ENCODE measurements around the gene PDGFA.

The PDGFA gene

DNA sequence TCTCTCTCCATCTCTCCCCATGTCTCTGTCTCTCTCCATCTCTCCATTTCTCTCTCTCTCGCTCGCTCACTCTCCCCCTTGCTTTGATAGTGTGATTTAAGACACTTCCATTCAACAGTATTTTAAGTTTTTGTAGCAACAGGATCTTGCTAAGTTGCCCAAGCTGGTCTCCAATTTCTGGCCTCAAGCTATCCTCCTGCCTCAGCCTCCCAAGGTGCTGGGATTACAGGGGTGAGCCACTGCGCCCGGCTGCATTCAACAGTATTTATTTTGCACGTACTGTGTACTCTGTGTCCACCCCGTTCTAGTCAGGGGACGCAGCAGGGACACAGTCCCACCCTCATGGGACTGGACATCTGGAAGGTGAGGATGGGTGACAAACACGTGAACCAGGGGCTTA lies 14.4 kb upstream of the PDGFA start:
- TF ChIP-seq, protein P1, sequence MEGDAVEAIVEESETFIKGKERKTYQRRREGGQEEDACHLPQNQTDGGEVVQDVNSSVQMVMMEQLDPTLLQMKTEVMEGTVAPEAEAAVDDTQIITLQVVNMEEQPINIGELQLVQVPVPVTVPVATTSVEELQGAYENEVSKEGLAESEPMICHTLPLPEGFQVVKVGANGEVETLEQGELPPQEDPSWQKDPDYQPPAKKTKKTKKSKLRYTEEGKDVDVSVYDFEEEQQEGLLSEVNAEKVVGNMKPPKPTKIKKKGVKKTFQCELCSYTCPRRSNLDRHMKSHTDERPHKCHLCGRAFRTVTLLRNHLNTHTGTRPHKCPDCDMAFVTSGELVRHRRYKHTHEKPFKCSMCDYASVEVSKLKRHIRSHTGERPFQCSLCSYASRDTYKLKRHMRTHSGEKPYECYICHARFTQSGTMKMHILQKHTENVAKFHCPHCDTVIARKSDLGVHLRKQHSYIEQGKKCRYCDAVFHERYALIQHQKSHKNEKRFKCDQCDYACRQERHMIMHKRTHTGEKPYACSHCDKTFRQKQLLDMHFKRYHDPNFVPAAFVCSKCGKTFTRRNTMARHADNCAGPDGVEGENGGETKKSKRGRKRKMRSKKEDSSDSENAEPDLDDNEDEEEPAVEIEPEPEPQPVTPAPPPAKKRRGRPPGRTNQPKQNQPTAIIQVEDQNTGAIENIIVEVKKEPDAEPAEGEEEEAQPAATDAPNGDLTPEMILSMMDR (IDR thresholded peaks at IDR 0.05; ENCODE audit: low read depth, low read length, missing control alignments), result no peak
- no peaks in the 10 kb centered on the region for H3K27me3 ChIP-seq (replicated peaks)
- no peak overlapping the region for H3K4me3 ChIP-seq (ENCODE audit: low read depth, low read length)
- H3K36me3 ChIP-seq (replicated peaks), result no peaks in the 10 kb centered on the region
- in situ Hi-C loops (cut with HindIII; ENCODE audit: low pct_ligation_motif_present, low sequenced_read_pairs), result no loop called here
- DNase-seq, result no peak
- no peak overlapping the region for H3K27ac ChIP-seq

DNA sequence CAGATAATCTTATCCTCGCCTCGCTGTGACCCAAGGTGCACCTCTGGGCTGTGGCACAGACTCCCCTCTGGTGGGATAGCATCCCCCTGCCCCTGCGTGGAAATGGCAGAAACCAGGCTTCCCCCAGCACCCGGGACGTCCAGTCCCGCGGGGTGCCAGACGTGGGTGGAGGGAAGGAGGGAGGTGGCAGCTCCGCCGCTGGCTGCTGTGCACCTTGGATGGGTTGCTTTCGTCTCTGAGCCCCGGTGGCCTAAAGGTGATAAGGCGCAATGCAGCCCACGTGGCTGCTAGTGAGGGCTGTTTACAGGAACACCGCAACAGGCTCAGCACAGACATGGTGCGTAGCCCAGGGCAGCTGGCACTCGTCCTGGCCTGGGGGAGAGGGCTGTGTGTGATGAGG lies 13.6 kb upstream of the PDGFA start:
- in situ Hi-C loops (cut with HindIII; ENCODE audit: low pct_ligation_motif_present, low sequenced_read_pairs), result no loop called here
- no peaks in the 10 kb centered on the region for H3K36me3 ChIP-seq (replicated peaks)
- no peak overlapping the region for H3K4me3 ChIP-seq (ENCODE audit: low read depth, low read length)
- no peak overlapping the region for H3K27ac ChIP-seq
- H3K27me3 ChIP-seq (replicated peaks), result no peaks in the 10 kb centered on the region
- TF ChIP-seq, protein P1 (IDR thresholded peaks at IDR 0.05; ENCODE audit: low read depth, low read length, missing control alignments), result no peak
- DNase-seq, result no peak

- Histone ChIP-seq H3K36me3 (replicated peaks) (no peaks in the 10 kb centered on the region), H3K27ac (no peak overlapping the region), H3K27me3 (replicated peaks) (no peaks in the 10 kb centered on the region), H3K4me3 (ENCODE audit: low read depth, low read length) (no peak overlapping the region)
- DNase-seq, result no peak
- TF ChIP-seq, protein P1 (IDR thresholded peaks at IDR 0.05; ENCODE audit: low read depth, low read length, missing control alignments), result no peak
- in situ Hi-C loops (cut with HindIII; ENCODE audit: low pct_ligation_motif_present, low sequenced_read_pairs), result no loop called here
Measured at GRCh38 chr7:532379-533143, 12.9 kb upstream of the PDGFA start.

- H3K36me3 ChIP-seq (replicated peaks), result no peaks in the 10 kb centered on the region
- in situ Hi-C loops (cut with HindIII; ENCODE audit: low pct_ligation_motif_present, low sequenced_read_pairs), result no loop called here
- TF ChIP-seq, protein P1 (IDR thresholded peaks at IDR 0.05; ENCODE audit: low read depth, low read length, missing control alignments), result no peak
- no peak for DNase-seq
- no peak overlapping the region for H3K27ac ChIP-seq
- H3K4me3 ChIP-seq (ENCODE audit: low read depth, low read length), result no peak overlapping the region
- no peaks in the 10 kb centered on the region for H3K27me3 ChIP-seq (replicated peaks)
Measured at GRCh38 chr7:531777-532176, 12.1 kb upstream of the PDGFA start.

- in situ Hi-C loops (cut with HindIII; ENCODE audit: low pct_ligation_motif_present, low sequenced_read_pairs), result no loop called here
Measured at GRCh38 chr7:528451-528850, 8.8 kb upstream of the PDGFA start.

More at GRCh38 chr7:528451-528850, 8.8 kb upstream of the PDGFA start:
- Histone ChIP-seq H3K27ac (no peak overlapping the region), H3K4me3 (ENCODE audit: low read depth, low read length) (no peak overlapping the region), H3K27me3 (replicated peaks) (no peaks in the 10 kb centered on the region), H3K36me3 (replicated peaks) (no peaks in the 10 kb centered on the region)
- no peak for DNase-seq
- TF ChIP-seq, protein P1 (IDR thresholded peaks at IDR 0.05; ENCODE audit: low read depth, low read length, missing control alignments), result no peak

All from brain microvascular endothelial cell (primary cell).